GM04503 (cell line): Measurements from ENCODE around the gene PPP4C.
"Not testable (repeated sequence)": the region's sequence is repeated elsewhere in the genome, so short reads cannot be mapped to it uniquely, and the experiment has no call there.

Experiments used
- DNase-seq: peaks from one replicate; pipeline ENCODE4 v3.0.0-alpha.2; 2012; ENCODE audit warnings: low read depth

Gene PPP4C

GRCh38 chr16:30096862-30097563 is 21.2 kb downstream of the PPP4C start:
- no peak for DNase-seq

- DNase-seq = no peak
Measured at GRCh38 chr16:30104090-30104489, 28.3 kb downstream of the PPP4C start.

DNA sequence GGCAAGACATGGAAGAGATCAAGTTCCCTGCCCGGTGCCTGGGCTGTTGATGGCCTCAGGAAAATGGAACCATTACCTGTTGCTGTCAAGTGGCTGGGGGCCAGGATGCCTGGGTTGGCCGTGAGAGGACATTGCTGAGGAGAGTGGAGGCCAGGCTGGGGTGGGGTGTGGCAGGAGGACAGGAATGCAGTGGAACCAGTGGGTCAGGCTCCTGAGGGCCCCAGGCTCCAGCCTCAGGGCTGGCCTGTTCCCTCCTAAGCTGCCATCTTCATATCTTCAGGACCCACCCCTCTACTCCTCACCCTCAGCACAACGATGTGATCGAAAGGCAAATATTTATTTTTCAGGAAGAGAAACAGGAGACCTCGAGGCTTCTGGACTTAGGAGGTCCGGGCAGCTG is 28.7 kb downstream of the PPP4C start:
- DNase-seq = no peak

GRCh38 chr16:30108059-30108850 is 32.5 kb downstream of the PPP4C start:
- DNase-seq = no peak

GRCh38 chr16:30110661-30111060 is 34.9 kb downstream of the PPP4C start:
- no peak for DNase-seq

GRCh38 chr16:30112197-30113030 is 36.6 kb downstream of the PPP4C start:
- no peak for DNase-seq

- no peak for DNase-seq
Measured at GRCh38 chr16:30113031-30113710, 37.4 kb downstream of the PPP4C start, which contains the start of gene GDPD3. TSS of gene GDPD3 (minus strand) at chr16:30113537. CDS start at chr16:30113478, 59 bp downstream.

DNA sequence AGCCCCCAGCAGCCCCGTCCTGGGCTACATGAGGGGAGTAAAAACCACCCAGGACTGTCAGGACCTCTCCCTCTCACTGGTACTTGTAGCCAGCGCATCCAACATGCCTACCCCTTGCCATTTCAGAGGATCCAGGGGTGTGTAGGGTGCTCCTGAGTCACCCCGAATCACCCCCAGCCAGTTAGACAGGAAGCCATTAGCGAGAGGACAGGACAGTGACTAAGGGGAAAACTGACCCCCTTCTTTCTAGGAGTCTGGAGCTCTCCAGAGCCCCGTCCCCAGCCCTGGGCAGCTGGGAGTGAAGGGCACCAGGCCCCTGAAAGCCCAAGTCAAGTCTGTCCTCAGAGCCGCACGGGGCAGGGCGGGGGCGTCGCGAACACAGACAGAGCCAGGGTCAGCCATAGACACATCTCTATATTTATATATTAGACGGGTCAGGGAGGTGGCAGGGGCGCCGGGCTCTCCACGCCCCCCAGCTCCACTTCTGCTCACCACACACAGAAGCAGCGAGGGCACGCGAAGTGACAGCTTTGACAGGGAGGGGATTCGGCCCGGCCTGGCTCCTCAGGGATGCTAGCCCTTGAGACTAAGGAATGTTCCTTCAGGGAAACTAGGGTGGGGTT is 38.0 kb downstream of the PPP4C start:
- DNase-seq = no peak

GRCh38 chr16:30114411-30114810 is 38.6 kb downstream of the PPP4C start:
- DNase-seq = no peak

DNA sequence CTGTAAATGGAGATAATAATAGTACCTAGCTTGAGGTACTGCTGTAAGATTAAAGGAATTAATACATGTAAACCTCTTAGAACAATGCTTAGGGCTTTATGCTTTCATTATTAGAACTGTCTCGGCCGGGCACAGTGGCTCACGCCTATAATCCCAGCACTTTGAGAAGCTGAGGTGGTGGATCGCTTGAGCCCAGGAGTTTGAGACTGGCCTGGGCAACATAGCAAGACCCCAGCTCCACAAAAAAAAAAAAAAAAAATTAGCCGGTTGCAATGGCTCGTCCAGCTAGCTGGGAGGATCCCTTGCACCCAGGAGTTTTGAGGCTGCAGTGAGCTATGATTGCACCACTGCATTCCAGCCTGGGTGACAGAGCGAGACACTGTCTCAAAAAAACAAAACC is 39.0 kb downstream of the PPP4C start:
- DNase-seq = not testable (repeated sequence)

- DNase-seq = no peak
Measured at GRCh38 chr16:30115238-30115637, 39.4 kb downstream of the PPP4C start.

DNA sequence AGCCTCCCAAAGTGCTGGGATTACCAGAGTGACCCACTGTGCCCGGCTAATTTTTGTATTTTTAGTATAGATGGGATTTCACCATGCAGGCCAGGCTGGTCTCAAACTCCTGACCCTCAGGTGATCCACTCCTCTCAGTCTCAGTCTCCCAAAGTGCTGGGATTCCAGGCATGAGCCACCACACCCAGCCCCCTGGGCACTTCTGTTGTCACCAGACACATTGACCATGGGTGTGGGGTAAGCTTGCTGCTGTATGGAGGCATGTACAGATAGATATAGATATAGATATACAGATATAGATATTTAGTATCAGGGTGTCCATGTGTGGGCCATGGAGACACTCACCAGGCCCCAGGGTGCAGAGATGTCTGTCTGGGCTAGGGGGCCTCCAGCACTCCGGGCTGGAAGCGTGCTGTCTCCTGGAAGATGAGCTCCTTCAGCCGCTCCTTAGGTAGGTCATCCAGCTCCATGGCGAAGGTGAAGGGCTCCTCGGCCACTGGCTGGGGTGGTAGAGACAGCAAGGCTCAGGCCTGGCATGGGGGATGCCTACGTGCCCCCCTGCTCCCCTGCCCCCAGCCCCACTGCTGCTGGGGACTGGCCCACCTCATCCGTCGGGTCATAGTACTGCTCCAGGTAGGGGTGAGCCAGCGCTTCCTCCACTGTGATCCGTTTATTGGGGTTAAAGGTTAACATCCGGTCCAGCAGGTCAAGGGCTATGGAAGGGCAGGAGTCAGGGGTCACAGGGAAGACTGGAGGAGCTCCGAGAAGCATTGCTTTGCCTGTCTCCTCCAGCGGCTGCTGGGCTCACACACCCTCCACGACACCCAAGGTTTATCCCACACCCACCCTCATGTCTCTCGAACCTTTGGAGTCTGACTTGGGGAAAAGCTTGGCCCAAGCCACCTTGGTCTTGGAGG is 40.8 kb downstream of the PPP4C start:
- no peak for DNase-seq

GRCh38 chr16:30117768-30118167 is 42.0 kb downstream of the PPP4C start:
- no peak for DNase-seq

DNA sequence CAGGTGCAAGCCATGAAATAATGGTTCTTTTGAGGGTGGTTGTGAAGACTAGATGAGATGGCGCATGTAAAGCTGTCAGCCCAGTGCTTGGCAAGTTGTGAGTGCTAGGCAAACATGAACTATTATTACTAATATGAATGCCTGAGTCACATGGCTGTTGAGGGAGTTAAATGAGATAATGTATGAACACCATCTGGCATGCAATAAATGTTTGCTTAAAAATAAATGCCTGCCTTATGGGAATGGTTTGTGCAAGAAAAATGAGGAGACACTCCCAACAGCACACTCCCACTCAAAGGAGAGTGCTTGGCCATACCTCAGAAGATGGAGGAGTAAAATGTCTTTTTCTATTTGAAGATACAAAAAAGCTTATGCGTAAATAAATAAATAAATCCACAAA is 43.6 kb downstream of the PPP4C start:
- no peak for DNase-seq

- no peak for DNase-seq
Measured at GRCh38 chr16:30120340-30121105, 44.7 kb downstream of the PPP4C start.

DNA sequence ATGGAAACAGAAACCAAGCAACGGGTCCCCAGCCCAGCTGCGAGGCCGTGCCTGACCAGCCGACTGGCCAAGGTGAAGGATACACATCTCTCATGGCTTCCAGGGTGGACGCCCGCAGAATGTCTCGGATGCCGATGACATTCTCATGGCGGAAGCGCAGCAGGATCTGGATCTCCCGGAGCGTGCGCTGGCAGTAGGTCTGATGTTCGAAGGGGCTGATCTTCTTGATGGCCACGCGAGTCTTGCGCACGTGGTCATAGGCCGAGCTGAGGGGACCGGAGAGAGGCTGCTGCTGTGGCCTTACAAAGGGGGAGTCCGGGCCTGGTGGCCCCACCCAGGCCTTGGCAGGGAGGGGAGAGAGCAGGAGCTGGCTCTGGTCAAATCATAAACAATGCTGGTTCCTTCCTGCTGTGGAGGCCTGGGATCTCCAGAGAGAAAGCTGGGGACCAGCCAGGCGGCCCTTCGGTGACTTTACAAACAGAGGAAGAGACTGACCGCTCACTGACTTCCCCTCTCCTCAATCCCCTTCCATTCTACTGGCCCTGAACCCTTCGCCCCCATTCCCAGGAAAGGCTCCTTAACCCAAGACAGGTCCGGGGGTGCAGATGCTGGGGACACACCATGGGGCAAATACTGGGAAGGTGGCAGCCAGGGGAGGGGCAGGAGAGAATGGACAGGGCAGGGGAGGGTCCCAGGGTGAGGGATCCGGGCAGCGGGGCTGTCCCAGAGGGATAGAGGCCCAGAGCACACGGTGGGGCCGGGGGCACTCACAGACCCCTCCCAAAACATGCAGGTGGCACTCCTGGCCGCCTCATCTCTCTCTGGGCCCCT is 46.2 kb downstream of the PPP4C start:
- DNase-seq = no peak

DNA sequence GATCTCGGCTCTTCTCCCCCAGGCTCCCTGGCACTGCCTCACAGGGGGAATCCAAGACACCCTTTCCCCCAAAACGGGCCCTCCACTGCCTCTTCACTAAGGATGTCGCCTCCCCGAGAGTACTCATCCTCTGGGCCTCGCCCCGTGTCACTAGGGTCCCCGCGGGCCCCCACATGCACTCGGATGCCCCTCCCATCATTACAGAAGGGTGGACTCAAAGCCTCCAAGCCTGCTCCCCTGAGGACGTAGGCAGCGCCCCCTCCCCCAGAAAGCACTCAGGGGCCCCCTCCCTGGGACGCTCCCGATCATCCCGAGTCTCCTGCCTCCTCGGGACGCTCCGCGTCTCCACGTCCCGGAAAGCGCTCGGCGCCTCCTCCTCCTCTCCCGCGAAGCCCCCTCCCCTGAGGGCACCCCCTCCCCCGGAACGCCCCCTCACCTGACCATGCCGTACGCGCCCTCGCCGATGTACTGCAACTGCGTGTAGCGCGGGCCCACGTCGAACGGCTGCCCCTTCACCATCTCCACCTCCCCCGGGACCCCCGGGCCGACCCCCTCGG is 46.9 kb downstream of the PPP4C start:
- no peak for DNase-seq

GRCh38 chr16:30124985-30125379 is 49.2 kb downstream of the PPP4C start:
- DNase-seq = no peak
